ENCODE measurements around the gene CHAD. TPM values are rescaled to one million over a fixed set of nuclear protein-coding genes. Genes with fewer than 3 reads are reported as not detected.

Gene CHAD
- total and polyA plus RNA-seq, 2 donors (not counting 1 experiment from before 2014, with no cell fraction given) = 3.5 to 4.4 TPM

DNA sequence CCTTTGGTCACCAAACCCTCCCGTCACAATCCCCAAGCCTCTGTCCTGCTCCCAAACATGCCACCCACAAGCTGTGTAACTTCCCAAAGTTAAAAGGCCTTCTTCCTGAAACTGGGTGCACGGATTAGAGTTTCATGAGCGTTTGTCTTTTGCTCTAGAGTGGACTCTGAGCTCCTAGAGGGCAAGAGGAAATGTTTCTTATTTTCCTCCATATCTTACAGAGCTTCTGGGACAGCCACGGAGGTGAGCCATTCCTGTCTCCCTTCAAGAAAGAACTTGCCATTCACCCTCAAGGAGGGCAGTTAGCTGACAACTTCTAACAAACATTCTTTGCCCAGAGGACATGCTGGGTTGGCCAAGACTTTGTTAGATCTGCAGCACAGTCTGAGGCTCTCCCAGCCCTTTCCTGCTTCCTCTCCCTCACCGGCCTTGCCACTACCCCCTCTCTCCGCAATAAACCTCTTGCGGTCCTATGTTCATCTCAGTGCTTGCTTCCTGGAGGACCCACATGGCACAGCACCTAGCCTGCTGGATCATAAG lies 37.0 kb upstream of the CHAD start:
- H3K27me3 Mint-ChIP-seq = no peaks in the 10 kb centered on the region
- no peak overlapping the region for H3K27ac Mint-ChIP-seq
- H3K9me3 ChIP-seq (ENCODE audit: control extremely low read depth in 1 of 3, control insufficient read depth in 2 of 3, insufficient read depth in 1 of 3, low read length in 2 of 3) = peaks cover 0 to 3% (median 0%) of the 10 kb centered on the region in 3 donors
- no peaks in the 10 kb centered on the region for H3K36me3 ChIP-seq (replicated peaks in 1 of 2; ENCODE audit: control extremely low read depth in 1 of 2, control insufficient read depth in 1 of 2, extremely low read depth in 1 of 2, insufficient read depth in 2 of 2, low read length in 1 of 2)
- peaks cover 0 to 8% (median 3%) of the 10 kb centered on the region in 4 experiments for H3K27me3 ChIP-seq (replicated peaks in 1 of 4; ENCODE audit: control extremely low read depth in 1 of 4, control insufficient read depth in 3 of 4, insufficient read depth in 4 of 4, low read length in 3 of 4)
- no peaks in the 10 kb centered on the region for H4K20me1 ChIP-seq (ENCODE audit: control insufficient read depth, insufficient read depth, low read length, poor library complexity, severe bottlenecking)
- WGBS (ENCODE audit: insufficient coverage) = 66% methylated on average over 5 of the region's 7 CpGs
- H3K4me1 ChIP-seq (ENCODE audit: control insufficient read depth in 2 of 2, insufficient read depth in 2 of 2, low read length in 2 of 2) = peaks cover 9 to 14% of the 10 kb centered on the region in 2 donors
- POLR2A ChIA-PET = no interaction called here
- no peak overlapping the region for H2AFZ ChIP-seq (ENCODE audit: insufficient read depth, low read depth, low read length, poor library complexity, severe bottlenecking)
- no peak overlapping the region for H3K9ac ChIP-seq (ENCODE audit: low read length)
- intact Hi-C loops (cut with micrococcal nuclease) = no loop called here
- DNase-seq (no peak), ATAC-seq (ENCODE audit: low read depth) (no peak)
- CTCF ChIA-PET = interaction anchor here (1.5 to 2.9 kb wide), 2 partner anchors 37 to 143 kb away, joined by 4 to 8 read pairs; no protein-coding TSS in a partner anchor
- no peaks in the 10 kb centered on the region for H3K79me2 ChIP-seq (ENCODE audit: control insufficient read depth, insufficient read depth, low read length)
- TF ChIP-seq, protein P1, sequence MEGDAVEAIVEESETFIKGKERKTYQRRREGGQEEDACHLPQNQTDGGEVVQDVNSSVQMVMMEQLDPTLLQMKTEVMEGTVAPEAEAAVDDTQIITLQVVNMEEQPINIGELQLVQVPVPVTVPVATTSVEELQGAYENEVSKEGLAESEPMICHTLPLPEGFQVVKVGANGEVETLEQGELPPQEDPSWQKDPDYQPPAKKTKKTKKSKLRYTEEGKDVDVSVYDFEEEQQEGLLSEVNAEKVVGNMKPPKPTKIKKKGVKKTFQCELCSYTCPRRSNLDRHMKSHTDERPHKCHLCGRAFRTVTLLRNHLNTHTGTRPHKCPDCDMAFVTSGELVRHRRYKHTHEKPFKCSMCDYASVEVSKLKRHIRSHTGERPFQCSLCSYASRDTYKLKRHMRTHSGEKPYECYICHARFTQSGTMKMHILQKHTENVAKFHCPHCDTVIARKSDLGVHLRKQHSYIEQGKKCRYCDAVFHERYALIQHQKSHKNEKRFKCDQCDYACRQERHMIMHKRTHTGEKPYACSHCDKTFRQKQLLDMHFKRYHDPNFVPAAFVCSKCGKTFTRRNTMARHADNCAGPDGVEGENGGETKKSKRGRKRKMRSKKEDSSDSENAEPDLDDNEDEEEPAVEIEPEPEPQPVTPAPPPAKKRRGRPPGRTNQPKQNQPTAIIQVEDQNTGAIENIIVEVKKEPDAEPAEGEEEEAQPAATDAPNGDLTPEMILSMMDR (IDR thresholded peaks at IDR 0.05) = no peak
- TF ChIP-seq EZH2 (IDR thresholded peaks at IDR 0.05; ENCODE audit: borderline replicate concordance, insufficient read depth, low read depth, low read length, poor library complexity, severe bottlenecking) = no peak
- H3K4me1 Mint-ChIP-seq = peaks cover 18% of the 10 kb centered on the region
- H3K4me3 ChIP-seq (ENCODE audit: control extremely low read depth in 1 of 5, extremely low read depth in 1 of 5, insufficient read depth in 1 of 5, low read depth in 2 of 5, low read length in 4 of 5) = no peak overlapping the region
- H3K9me3 Mint-ChIP-seq (ENCODE audit: insufficient read depth) = no peaks in the 10 kb centered on the region
- no peak overlapping the region for H3K27ac ChIP-seq (ENCODE audit: low read length in 2 of 2)
- no peak overlapping the region for H3K4me2 ChIP-seq (replicated peaks; ENCODE audit: low read depth, low read length, poor library complexity, severe bottlenecking)
- H3K4me3 Mint-ChIP-seq = no peak overlapping the region

DNA sequence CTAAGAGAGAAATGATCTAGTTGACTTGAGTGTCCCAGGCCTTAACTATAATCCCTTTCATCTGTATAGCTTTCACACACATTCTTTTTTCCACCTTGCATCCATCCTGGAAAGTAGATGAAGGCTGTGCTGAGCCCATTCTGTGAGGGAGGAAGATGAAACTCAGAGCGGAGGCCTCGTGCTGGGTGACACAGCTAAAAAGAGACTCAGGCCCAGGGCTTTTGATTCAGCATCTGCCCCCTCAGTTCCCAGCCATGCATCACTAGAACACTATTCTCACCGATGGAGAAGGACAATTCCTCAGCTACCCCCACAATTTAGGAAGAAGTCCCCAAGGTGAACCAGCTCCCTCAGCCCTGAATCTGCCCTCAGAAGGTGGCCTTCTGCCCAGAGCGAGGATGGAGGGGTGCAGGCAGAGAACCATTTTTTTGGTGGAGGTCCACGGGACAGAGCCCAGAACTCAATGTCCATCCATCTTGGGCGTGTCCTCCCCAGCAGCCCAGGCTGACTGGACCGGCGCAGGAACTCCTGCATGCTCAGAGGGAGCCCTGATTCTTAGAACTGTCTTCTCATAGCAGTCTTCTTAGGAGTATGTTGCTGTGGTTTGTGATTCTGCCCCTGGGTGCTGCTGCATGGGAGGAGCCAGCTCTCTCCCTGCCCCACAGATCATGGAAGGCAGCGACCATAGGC lies 33.8 kb upstream of the CHAD start:
- CTCF ChIA-PET = interaction anchor here (0.6 to 3.3 kb wide), 5 partner anchors 9 to 141 kb away, joined by 3 to 18 read pairs (median 5); no protein-coding TSS in a partner anchor

More for the DNA sequence above, 33.8 kb upstream of the CHAD start:
- H3K4me1 Mint-ChIP-seq = no peaks in the 10 kb centered on the region
- POLR2A ChIA-PET = no interaction called here
- H3K4me1 ChIP-seq (ENCODE audit: control insufficient read depth in 2 of 2, insufficient read depth in 2 of 2, low read length in 2 of 2) = no peaks in the 10 kb centered on the region
- H3K9me3 ChIP-seq (ENCODE audit: control extremely low read depth in 1 of 3, control insufficient read depth in 2 of 3, insufficient read depth in 1 of 3, low read length in 2 of 3) = peaks cover 0 to 3% (median 0%) of the 10 kb centered on the region in 3 donors
- H3K79me2 ChIP-seq (ENCODE audit: control insufficient read depth, insufficient read depth, low read length) = no peaks in the 10 kb centered on the region
- no peak overlapping the region for H3K9ac ChIP-seq (ENCODE audit: low read length)
- ATAC-seq (ENCODE audit: low read depth) (no peak), DNase-seq (no peak)
- no peaks in the 10 kb centered on the region for H3K9me3 Mint-ChIP-seq (ENCODE audit: insufficient read depth)
- H3K4me3 Mint-ChIP-seq = no peak overlapping the region
- H2AFZ ChIP-seq (ENCODE audit: insufficient read depth, low read depth, low read length, poor library complexity, severe bottlenecking) = no peak overlapping the region
- no peaks in the 10 kb centered on the region for H3K27me3 Mint-ChIP-seq
- H3K27me3 ChIP-seq (replicated peaks in 1 of 4; ENCODE audit: control extremely low read depth in 1 of 4, control insufficient read depth in 3 of 4, insufficient read depth in 4 of 4, low read length in 3 of 4) = peaks cover 0 to 3% (median 0%) of the 10 kb centered on the region in 4 experiments
- 85% methylated on average over 7 of the region's 9 CpGs for WGBS (ENCODE audit: insufficient coverage)
- no peak overlapping the region for H3K4me3 ChIP-seq (ENCODE audit: control extremely low read depth in 1 of 5, extremely low read depth in 1 of 5, insufficient read depth in 1 of 5, low read depth in 2 of 5, low read length in 4 of 5)
- no peak overlapping the region for H3K27ac Mint-ChIP-seq
- intact Hi-C loops (cut with micrococcal nuclease) = no loop called here
- no peaks in the 10 kb centered on the region for H4K20me1 ChIP-seq (ENCODE audit: control insufficient read depth, insufficient read depth, low read length, poor library complexity, severe bottlenecking)
- TF ChIP-seq EZH2 (IDR thresholded peaks at IDR 0.05; ENCODE audit: borderline replicate concordance, insufficient read depth, low read depth, low read length, poor library complexity, severe bottlenecking) = no peak
- TF ChIP-seq, protein P1 (IDR thresholded peaks at IDR 0.05) = no peak
- no peak overlapping the region for H3K27ac ChIP-seq (ENCODE audit: low read length in 2 of 2)
- no peak overlapping the region for H3K4me2 ChIP-seq (replicated peaks; ENCODE audit: low read depth, low read length, poor library complexity, severe bottlenecking)
- no peaks in the 10 kb centered on the region for H3K36me3 ChIP-seq (replicated peaks in 1 of 2; ENCODE audit: control extremely low read depth in 1 of 2, control insufficient read depth in 1 of 2, extremely low read depth in 1 of 2, insufficient read depth in 2 of 2, low read length in 1 of 2)
